ENCODE measurements around the gene RAB38. TPM values are rescaled to one million over a fixed set of nuclear protein-coding genes. Genes with fewer than 3 reads are reported as not detected.
A peak's percentile ranks its signal among the peaks of the same experiment; 100 is the strongest.

RAB38 gene
- 1 to 10 TPM; 3.9 to 5.9 TPM for total RNA-seq
- 5.5 TPM for polyA plus RNA-seq (ENCODE audit: insufficient read depth, low read depth, low replicate concordance)
- long read RNA-seq, donor 1, transcript RAB38-201 (3 exons, 1,465 nt), result major isoform, 10 of 11 reads
- long read RNA-seq, donor 1, partial matches to known transcripts, result 0 of 11 reads
- long read RNA-seq, donor 1, other reads (novel, unspliced or antisense), result 0 of 11 reads
- long read RNA-seq, donor 2, partial matches to known transcripts, result 0 of 4 reads
- long read RNA-seq, donor 2, other reads (novel, unspliced or antisense), result 0 of 4 reads

DNA sequence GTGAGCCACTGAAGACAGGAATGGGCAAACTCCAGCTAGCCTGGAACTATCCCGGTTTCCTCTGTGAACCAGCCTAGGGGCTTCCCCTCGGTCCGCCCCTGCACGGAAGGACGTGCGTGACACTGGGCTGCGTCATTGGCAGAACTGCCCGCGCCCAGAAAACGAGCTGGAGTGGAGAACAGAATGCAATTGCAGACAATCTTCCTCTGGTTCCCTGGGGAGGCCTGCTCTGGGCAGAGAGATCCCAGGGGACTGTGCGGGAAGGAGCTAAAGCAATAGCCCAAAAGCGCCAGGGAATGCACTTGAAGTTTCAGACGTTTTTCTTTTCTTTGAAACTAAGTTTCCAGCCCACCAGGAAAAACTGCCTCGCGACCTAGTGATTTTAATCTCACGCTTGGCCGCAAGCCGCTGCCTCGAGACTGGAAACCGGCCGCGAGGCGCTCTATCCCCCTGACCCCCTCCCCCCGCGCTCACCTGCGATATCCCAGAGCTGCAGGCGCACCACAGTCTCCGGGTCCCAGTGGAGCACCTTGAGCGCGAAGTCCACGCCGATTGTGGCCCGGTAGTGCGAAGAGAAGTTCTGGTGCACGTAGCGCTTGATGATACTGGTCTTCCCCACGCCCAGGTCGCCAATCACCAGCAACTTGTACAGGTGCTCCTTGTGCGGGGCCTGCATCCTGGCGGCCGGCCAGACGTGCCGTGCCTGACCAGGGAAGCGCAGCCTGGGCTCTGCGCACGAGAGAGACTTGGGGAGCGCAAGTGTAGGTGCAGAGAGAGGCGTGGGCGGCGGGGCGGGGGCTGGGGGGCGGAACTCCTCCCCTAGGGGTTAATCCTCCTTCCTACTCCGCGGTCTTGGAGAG, at the start of gene RAB38:
TSS of gene RAB38 (minus strand) at position 735 of the 860 bp plus-strand sequence. CDS start at position 676, 59 bp downstream.
- DNase-seq, result peak; percentile 68
- Histone ChIP-seq H3K36me3 (ENCODE audit: low read depth, missing control alignments) (no peaks in the 10 kb centered on the region), H3K27ac (peak within 1 kb of the TSS; percentile 17 to 20), H3K27me3 (no peaks in the 10 kb centered on the region), H3K4me3 (peak within 1 kb of the TSS; percentile 49 to 63), H3K9me3 (no peaks in the 10 kb centered on the region), H3K4me1 (no peaks in the 10 kb centered on the region)
- TF ChIP-seq CTCF (IDR thresholded peaks at IDR 0.05), result no peak
- no peak for TF ChIP-seq POLR2A (IDR thresholded peaks at IDR 0.05)
- intact Hi-C loops (cut with DNase I; ENCODE audit: low total_unique reads), result no loop called here
- WGBS, 2 donors, result 1 to 4% methylated on average over 16 to 51 of the region's 54 CpGs

DNA sequence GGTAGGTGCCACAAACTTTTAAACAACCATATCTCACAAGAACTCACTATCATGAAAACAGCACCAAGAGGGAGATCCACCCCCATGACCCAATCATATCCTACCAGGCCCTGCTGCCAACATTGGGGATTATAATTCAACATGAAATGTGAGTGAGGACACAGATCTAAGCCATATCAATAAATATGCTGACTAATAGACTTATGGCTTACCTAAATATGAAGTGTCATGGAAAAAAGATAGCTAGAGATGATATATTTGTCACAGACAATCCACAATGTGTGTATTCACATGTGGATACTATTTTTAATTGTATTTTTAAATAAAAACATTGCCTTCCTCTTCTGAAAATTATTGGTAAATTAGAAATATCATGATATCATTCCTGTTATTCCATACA, 38.2 kb upstream of the RAB38 start:
- H3K9me3 ChIP-seq, result no peaks in the 10 kb centered on the region
- H3K27ac ChIP-seq, result no peak overlapping the region
- no peaks in the 10 kb centered on the region for H3K27me3 ChIP-seq
- DNase-seq, result no peak
- TF ChIP-seq CTCF (IDR thresholded peaks at IDR 0.05), result no peak
- intact Hi-C loops (cut with DNase I; ENCODE audit: low total_unique reads), result no loop called here
- H3K4me3 ChIP-seq, result no peak overlapping the region
- no peaks in the 10 kb centered on the region for H3K36me3 ChIP-seq (ENCODE audit: low read depth, missing control alignments)
- no peaks in the 10 kb centered on the region for H3K4me1 ChIP-seq

DNA sequence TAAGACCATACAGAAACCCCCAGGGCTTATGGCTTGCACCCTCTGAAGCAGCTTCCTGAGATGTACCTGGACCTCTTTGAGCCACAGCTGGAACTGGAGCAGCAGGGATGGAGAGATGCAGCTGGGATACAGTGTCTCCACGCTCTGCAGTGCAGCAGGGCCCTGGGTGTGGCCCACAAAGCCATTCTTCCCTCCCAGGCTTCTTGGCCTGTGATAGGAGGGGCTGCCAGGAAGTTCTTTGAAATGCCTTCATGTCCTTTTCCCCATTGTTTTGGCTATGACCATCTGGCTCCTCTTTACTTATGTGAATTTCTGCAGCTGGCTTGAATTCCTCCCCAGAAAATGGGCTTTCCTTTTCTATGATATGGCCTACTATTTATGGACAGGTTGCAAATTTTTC, 37.1 kb upstream of the RAB38 start:
- Histone ChIP-seq H3K4me3 (no peak overlapping the region), H3K27ac (no peak overlapping the region), H3K9me3 (no peaks in the 10 kb centered on the region), H3K4me1 (no peaks in the 10 kb centered on the region), H3K27me3 (no peaks in the 10 kb centered on the region), H3K36me3 (ENCODE audit: low read depth, missing control alignments) (no peaks in the 10 kb centered on the region)
- intact Hi-C loops (cut with DNase I; ENCODE audit: low total_unique reads), result no loop called here
- 0 to 25% methylated on average over 1 of the region's 1 CpG for WGBS, 2 donors
- TF ChIP-seq POLR2A (IDR thresholded peaks at IDR 0.05) (no peak), CTCF (IDR thresholded peaks at IDR 0.05) (no peak)
- no peak for DNase-seq

DNA sequence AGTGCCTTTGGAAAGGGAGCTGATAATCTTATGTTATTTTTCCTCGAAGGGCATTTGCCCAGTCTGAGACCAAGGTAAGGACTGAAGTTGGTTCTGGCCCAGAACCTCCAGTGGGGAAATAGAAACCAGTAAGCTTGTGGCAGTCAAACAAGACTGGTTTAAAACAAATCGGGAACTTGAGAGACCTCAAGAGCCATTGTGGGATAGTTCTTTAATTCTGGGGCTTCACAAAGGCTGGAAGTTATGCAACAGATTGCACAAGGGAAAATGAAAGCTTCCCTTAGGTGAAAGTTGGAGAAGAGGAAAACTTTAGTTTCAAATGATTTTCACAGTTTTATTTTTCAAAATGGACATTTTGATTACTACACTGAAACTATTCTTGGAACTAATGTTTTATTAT, 33.5 kb upstream of the RAB38 start:
- 62 to 77% methylated on average over 2 of the region's 2 CpGs for WGBS, 2 donors
- no peak overlapping the region for H3K4me3 ChIP-seq
- no peaks in the 10 kb centered on the region for H3K4me1 ChIP-seq
- H3K36me3 ChIP-seq (ENCODE audit: low read depth, missing control alignments), result no peaks in the 10 kb centered on the region
- DNase-seq, result no peak
- intact Hi-C loops (cut with DNase I; ENCODE audit: low total_unique reads), result no loop called here
- TF ChIP-seq POLR2A (IDR thresholded peaks at IDR 0.05) (no peak), CTCF (IDR thresholded peaks at IDR 0.05) (no peak)
- H3K27ac ChIP-seq, result no peak overlapping the region
- no peaks in the 10 kb centered on the region for H3K27me3 ChIP-seq
- no peaks in the 10 kb centered on the region for H3K9me3 ChIP-seq
